HG02870 (cell line): Measurements from ENCODE around the gene CHN2.

ENCODE experiments used
- ATAC-seq: cut with Tn5 transposase; IDR thresholded peaks from one replicate; pipeline ENCODE4 v1.9.1; 2021; ENCODE audit warnings: mild to moderate bottlenecking, moderate library complexity; ENCODE audit not compliant: unreplicated experiment

Gene CHN2

DNA sequence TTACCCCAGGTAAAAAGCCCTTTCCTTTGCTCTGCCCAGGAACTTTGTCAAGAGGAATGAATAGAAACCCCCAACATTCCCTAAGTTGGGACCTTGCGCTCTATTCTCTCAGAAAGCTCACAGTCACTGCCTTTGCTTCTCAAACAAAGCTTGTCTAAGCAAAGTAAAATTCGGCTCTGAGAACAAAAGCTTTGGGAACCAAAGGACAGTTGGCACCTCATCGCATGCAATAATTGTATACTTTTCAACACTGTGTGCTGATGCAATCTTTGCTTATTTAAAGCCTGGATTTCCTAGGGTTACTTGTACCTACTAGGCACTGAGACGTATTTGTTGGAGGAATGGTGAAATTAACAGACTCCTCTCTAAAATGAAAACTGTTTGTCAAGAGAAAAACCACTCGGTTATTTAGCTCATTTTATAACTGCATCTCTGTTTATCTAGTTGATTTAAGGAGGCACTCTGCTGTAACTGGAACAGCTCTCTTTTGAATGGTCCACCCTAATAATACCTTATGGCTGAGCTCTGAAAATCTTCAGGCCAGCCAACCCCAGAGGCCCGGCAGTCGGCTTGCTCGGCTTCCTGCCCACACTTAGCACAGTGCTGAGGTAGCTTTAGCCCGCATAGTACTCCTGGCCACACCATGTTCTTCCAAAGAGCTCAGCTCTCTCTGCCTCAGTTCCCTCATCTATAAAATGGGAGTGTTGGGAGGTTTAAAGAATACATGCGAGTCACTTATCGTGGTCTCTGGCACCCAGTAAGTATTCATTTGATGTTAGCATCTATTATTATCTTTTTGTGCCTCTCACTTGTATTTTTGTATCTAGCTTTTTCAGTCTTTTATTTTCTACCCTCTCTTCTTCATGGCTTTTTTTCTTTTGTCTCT, 288.9 kb downstream of the CHN2 start:
- no peak for ATAC-seq

DNA sequence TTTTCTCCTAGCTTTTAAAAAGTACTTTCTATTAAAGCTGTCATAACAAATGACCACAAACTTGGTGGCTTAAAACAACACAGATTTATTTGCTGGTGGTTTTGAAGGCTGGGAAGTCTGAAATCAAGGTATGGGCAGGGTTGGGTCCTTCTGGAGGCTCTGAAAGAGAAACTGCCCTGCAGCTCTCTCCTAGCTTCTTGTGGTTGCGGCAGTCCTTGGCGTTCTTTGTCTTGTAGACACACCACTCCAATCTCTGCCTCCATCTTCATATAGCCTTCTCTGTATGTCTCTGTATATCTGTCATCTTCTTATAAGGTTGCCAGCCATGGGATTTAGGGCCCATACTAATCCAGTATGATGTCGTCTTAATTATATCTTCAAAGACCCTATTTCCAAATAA, 289.7 kb downstream of the CHN2 start:
- ATAC-seq = no peak

DNA sequence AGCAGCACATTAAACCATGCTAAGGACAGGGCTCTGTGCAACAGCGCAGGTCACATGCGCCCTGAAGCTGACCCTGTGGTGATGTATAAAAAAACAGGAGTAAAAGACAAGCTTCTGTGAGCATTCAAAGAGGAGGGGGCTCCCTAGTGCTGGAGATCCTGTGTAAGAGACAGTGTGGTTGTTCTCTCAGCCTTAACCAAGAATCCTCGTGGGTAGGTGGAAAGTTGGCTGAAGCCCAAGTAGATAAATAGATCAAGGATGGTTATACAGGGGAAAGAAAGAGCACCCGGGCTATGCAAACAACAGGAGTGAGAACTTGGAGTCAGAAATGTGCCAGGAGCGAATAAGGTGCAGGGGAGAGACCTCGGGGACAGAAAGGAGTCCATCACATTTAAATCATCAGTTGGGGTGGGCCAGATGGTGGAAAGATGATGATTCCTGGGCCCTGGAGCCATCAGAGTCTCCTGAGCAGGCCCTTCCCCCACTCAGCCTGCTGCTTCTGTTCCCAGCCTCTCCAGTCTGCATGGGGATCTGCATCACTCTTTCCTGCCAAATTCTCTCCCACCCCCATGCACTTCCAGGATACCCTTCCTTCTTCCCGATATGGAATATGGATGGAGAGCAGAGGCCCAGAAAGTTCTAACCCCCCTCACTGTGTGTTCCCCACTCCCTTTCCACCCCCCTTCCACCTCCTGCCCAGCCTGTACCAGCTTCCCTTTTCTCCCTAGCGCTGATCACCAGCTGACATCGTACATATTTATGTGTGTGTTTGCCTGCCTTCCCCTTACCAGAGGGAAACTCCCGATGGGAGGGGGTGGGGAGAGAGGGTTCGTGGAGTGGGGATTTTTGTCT, 291.0 kb downstream of the CHN2 start:
- no peak for ATAC-seq

DNA sequence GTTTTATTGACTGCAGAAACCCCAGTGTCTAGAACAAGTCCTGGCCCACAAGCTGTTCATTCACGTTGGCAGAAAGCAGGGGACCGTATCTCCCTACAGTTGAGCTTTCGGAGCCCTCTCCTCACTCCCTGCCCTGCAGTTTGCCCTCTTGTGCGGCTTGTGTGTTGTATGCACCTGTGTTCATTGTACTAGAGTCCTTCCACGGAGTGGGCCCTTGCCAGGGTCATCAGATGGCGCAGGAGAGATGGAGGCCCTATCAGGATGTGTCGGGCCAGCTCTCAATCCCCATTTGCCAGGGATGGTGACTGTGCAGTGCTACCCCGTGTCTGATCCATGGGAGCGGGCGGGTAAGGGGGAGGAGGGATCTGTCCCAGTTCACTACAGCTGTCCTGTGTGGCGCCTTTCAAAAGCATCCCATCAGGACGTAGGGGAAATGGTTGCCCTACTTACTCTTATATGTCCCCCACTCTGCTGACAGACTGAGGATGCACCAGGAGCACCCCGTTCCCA, 291.7 kb downstream of the CHN2 start:
- ATAC-seq = no peak

DNA sequence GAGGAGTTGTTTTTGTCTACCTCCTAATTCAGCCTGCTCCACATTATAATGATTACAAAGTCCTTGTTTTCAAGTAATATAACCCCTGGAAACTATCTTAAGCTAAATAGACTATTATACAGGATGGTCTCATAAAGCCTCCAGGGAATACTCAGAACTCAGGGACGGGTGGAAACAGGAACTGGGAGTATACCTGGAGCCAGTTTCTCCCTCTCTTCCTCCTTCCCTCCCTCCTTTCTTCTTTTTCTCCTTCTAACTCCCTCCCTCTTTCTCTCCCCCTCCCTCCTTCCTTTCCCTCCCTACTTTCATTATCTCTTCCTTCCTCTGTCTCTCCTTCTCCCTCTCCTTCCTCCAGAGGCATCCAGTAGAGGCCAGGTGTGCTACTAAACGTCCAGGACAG, 292.8 kb downstream of the CHN2 start:
- ATAC-seq = no peak

DNA sequence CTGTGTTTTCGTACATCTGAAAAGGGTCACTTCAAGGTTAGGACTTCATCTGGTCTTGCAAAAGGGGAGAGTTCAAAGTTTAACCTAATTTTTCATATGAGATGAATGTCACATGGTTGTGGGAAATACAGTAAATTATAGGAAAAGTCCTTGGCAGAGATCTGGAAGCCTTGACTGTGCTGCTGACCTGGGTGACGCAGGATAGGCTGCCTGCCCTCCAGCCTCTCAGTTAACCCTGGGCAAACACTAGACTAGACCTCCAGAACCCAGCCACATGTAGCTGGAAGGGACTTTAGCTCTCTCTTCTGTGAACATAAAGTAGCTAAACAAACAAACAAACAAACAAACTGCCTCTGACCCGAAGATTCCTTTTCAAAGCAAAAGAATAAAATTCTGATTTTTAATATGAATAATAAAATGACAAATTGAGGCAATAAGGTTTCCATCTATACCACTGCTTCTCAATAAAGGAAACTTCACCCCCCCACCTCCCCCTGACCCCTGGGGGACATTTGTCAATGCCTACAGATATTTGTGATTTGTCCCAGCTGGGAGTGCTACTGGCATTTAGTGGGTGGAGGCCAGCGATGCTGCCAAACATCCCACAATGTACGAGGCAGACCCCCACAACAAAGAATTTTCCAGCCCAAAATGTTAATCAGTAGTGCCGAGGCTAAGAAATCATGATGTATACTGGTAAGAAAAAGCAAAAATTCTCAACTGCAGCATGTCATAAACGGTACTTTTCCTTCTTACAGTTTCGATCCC, 293.8 kb downstream of the CHN2 start:
- ATAC-seq = no peak

DNA sequence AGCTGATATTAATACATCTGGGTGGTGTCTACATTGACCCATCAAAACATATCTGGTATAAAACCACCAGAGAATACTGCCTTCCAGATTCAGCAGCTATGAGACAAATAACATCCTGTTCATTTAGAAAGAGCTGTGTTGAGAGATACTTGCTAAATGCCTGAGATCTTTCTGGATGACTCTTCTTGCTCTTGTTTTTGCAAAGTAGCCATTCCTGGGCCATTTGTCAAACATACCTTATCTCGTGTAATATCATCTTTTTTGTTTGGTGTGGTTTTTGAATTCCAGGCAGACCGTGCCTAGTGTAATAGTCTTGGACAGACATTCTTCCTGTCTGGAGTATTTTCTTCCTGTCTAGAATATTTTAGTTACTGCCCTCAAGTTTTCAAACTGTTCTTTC, 294.4 kb downstream of the CHN2 start:
- ATAC-seq = no peak

DNA sequence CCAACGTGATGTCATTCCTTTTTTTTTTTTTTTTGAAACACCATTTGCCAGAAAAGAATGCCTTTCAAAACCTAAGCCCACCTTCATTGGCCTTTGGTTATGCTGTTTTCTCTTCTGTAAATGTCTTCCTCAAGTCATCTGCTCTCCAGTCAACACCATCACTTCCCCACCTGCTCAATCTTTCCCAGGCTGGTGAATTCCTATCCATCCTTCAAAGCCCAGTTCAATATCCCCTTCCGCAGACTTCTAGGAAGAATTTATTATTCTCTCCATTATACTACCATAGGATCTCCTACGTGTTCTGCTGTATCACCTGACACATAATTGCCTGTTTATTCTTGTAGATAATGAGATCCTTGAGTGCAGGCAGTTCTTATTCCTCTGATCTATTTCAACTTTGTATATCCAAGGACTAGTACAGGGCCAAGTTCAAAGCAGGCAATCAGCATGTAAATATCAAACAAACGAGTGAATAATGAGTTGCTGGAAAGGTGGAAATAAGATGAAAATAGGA, 295.6 kb downstream of the CHN2 start:
- ATAC-seq = no peak

DNA sequence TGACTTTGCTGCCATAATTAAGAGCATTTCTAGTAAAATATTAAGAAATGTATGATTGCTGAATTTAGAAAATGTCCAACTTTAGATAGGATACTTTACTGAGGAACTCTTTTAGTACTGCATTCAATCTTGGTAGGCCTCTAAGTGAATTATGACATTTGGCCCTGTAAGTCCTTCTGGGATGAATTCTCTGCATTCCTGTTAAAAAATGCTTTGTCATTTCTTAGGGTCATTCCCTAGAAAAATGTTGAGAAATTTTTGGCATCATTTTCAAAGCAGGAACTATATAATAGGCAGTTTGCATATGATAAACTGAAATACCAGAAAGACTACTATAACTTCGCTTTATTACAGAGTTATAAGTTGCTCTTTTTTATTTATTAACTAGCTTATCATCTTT, 299.8 kb downstream of the CHN2 start:
- no peak for ATAC-seq

DNA sequence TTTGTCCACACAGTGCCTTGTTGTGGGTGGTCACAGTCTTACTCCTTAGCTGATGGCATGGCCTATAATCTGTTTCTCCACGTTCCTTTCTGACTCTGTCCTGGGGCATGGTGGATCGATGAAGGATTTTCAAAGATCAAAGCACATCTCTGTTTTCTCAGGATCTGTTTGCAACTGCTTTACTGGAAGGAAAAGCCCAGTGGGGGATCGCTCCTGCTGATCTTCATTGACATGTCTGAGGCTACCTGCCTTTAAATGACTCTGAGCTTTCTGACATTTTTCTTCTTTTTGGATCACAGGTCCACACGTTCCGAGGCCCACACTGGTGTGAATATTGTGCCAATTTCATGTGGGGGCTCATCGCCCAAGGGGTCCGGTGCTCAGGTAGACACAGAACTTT, 301.1 kb downstream of the CHN2 start:
- ATAC-seq = no peak

DNA sequence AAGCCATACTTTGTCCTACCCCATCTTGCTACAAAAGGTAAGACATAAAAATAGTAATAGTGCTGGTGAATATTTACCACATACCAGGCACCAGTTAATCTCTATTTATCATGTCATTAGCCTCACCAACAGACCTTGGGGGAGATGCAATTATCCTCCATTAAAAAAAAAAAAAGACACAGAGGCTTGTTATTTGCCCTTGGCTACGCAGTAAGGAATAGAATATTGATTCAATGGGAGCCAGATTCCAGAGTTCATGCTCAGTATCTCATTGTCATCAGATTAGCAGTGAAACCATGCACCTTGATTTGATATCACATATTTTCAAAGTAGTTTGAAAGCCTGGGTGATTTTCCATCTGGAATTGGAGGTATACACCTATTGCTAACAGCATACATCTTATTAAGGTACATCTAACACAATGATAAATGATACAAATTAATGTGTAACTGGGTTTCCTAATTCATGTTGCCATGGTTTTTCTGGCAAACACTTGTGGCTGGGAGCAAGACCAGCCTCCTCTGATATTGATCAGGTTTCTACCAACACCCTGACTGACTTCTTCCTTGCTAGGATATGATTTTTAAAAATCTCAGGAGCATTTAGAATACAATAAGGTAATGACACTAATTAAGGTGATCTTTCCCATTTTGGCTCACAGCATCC, 301.9 kb downstream of the CHN2 start:
- no peak for ATAC-seq

DNA sequence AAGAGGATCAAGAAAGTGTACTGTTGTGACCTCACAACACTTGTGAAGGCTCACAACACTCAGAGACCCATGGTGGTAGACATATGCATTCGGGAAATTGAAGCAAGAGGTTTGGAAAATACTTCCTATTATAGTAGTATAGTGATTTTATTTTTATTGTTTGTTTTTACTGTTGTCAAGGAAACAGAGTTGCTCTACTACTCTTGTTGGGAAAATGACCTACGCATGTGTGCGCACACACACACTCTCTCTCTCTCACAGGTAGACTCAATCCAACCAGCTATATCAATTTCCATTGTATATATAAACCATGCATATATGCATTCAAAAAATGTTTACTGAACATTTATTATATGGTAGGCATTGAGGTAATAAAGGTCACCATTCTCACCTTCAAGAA, 305.4 kb downstream of the CHN2 start:
- no peak for ATAC-seq

DNA sequence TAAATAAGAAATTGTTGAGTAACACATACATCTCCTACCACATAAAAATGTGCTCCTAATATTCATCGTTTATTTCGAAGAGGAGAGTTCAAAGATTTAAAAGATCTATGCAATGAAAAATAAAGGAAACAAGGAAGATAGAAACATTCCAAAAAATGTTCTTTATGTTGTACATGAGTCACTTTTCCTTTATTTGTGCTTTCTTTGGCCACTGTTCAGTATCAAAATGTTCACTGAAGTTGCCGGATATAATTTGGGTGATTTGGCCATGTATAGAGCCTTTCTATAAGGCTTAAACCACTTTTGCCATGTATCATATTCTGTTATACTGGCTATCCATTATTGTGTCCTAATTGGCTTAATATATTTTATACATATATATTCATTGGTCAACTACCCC, 306.1 kb downstream of the CHN2 start:
- ATAC-seq = no peak

DNA sequence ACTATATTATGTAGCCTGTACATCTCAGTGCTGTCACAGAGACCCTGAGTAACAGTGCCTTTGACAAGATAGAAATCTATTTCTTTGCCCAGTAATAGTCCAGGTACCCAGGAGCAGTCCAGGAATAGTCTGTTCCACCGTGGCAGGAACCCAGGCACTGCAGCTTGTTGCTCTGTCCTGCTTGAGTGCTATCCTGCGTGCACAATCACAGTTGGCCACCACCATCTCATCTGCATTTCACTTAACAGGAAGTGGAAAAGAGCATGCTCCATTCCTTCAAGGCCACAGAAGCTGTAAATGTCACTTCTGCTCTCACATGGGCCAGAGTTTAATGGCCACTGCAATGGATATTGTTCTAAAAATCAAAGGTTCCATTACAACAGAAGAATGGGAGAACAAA, 307.6 kb downstream of the CHN2 start:
- ATAC-seq = no peak

DNA sequence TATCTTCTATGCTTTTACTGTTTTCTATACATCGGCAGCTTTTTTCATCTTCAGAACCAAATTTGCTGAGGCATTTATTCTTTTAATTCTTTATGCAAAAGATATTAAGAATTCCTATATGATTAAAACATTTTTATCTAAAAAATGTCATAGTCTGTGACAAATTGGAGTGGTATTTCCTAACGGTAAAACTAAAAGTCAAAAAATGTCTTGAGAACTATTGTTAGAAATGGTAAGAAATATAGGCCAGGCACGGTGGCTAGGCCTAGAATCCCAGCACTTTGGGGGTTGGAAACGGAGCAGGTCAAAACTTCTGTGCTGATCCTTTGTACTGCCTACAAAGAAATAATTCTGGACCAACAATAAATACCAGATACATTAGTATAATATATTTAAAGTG, 311.4 kb downstream of the CHN2 start:
- ATAC-seq = no peak

DNA sequence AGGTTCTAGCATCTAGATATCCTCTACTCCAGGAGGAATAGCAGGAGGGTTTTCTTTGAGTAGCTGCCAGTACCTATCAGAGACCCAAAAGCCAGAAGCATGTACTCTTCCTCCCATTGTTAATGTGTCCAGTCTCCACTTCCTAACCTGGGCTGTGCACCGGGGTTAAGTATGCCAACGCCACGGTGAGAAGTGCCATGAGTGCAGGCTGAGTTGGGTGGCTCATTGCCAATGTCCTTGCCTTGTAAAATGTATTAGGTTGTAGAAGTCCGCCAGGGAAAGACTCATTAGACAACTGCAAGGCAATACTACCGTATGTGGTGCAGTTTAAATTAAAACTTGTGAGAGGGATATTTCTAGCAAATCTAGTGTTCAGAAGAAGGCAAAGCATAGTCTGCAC, 314.0 kb downstream of the CHN2 start:
- ATAC-seq = no peak

DNA sequence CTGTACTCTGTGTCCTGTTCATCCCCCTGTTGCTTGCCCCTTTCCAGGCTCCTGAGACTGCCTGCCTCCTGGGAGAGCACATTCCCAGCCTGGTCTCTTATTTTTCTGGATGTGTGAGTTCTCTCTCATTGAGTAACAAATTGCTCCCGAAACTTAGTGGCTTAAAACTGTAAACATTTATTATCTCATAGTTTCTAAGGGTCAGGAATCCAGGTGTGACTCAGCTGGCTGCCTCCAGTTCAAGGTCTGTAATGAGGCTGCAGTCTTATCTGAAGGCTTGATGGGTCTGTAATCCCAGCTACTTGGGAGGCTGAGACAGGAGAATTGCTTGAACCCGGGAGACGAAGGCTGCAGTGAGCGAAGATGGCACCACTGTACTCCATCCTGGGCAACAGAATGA, 315.5 kb downstream of the CHN2 start:
- no peak for ATAC-seq

DNA sequence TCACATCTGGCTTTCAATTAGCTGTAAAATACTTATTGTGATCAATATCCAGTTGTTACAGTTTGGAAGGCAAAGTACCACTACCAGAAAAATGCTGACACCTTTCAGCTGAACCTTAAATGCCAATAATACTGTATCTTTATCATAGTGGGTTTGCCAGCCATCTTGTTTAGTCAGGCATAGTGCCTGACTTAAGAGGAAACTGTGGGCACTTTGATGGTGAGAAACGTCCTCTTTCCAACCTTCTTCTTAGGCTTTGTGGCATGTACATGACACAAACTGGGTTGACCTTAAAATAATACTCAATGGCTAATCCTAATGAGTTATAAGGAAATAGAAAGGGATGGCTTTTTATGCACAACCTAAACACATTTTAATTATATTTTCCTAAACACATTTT, 316.8 kb downstream of the CHN2 start:
- ATAC-seq = no peak

DNA sequence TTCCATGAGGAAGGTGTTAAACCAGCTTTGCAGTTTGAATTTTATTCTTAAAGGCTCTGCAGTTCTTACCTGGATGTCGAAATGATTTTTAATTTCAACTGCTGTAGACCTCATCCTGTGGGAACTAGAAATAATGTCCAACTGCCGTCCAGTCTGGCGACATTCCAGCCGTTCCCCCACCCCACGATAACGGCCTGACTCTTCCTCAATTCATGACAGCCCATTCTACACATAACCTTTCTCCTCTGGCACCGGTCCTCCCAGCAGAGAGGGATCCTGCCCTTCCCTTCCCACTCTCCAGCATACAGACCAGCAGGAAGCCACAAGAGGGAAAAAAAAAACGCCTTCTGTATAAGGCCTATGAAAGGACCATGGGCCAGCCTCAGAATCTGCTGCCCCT, 317.3 kb downstream of the CHN2 start:
- ATAC-seq = no peak

DNA sequence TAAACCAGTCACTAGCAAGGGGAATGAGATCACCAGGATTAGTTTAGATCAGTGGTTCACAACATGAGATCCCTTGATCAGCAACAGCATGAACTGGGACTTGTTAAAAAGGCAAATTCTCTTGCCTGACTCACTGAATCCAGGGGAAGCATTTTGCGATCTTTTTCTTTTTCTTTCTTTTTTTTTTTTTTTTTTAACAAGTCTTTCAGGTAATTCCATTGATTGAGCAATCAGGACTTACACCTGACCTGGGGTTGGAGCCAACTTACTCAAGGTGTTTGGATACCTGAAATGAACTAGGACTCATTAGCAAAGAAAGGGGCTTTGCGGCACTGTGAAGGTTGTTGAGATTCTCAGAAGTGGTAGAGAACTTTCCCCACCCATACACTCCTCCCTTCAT, 321.9 kb downstream of the CHN2 start:
- ATAC-seq = no peak
